HFFc6 (cell line): ENCODE data around the gene PHF21B. TPM values are rescaled to one million over a fixed set of nuclear protein-coding genes. Genes with fewer than 3 reads are reported as not detected.

Source experiments
- DNase-seq: peaks from one replicate; pipeline ENCODE4 v3.0.0-alpha.2; 2018
- H3K27ac Mint-ChIP-seq: 2 replicates; pipeline ENCODE4 v1.8.0; 2020; ENCODE audit warnings: mild to moderate bottlenecking, mixed read lengths
- H3K27me3 Mint-ChIP-seq: 2 replicates; pipeline ENCODE4 v1.8.0; 2021; ENCODE audit warnings: mild to moderate bottlenecking, moderate library complexity, mixed read lengths; ENCODE audit not compliant: insufficient read depth
- H3K36me3 Mint-ChIP-seq: 2 replicates; pipeline ENCODE4 v1.8.0; 2021; ENCODE audit warnings: low read depth, mixed read lengths
- H3K4me1 Mint-ChIP-seq: 2 replicates; pipeline ENCODE4 v1.8.0; 2020; ENCODE audit warnings: low read depth, mixed read lengths
- H3K4me3 Mint-ChIP-seq: 2 replicates; pipeline ENCODE4 v1.8.0; 2020; ENCODE audit warnings: mild to moderate bottlenecking, moderate library complexity, mixed read lengths
- H3K9me3 Mint-ChIP-seq: 2 replicates; pipeline ENCODE4 v1.8.0; 2020; ENCODE audit warnings: mild to moderate bottlenecking, mixed read lengths
- CTCF ChIP-seq: fragments of 200-600 bp; sonication (generic); IDR thresholded peaks from 2 replicates; pipeline ENCODE4 v1.5.0; 2021; ENCODE audit warnings: antibody characterized with exemption, mild to moderate bottlenecking
- total RNA-seq, 6 experiments: library from RNA; stranded (reverse); fragmentation: NEBNext Ultra II Directional; extraction: Animal tissue kit (Norgen Biotek cat#: 25700); gene quantifications; 2 replicates in 1 of 6; 3 replicates in 5 of 6; pipeline ENCODE4 v1.2.3, GENCODE V29; 2021

The PHF21B gene
- total RNA-seq, 6 experiments from 2014 or later, result not detected

- no peak for TF ChIP-seq CTCF
- Mint-ChIP-seq H3K4me3 (no peak overlapping the region), H3K36me3 (no peaks in the 10 kb centered on the region), H3K27ac (no peak overlapping the region), H3K4me1 (no peaks in the 10 kb centered on the region), H3K27me3 (peaks cover 20% of the 10 kb centered on the region), H3K9me3 (no peaks in the 10 kb centered on the region)
- no peak for DNase-seq
Measured at GRCh38 chr22:44940130-44940529, 69.7 kb downstream of the PHF21B start.

- no peak for TF ChIP-seq CTCF
- no peak overlapping the region for H3K27ac Mint-ChIP-seq
- no peak for DNase-seq
- no peaks in the 10 kb centered on the region for H3K36me3 Mint-ChIP-seq
- peaks cover 20% of the 10 kb centered on the region for H3K27me3 Mint-ChIP-seq
- H3K4me3 Mint-ChIP-seq, result no peak overlapping the region
- H3K4me1 Mint-ChIP-seq, result no peaks in the 10 kb centered on the region
- no peaks in the 10 kb centered on the region; the same call in 1 of the 2 replicates for H3K9me3 Mint-ChIP-seq
Measured at GRCh38 chr22:44939451-44939850, 70.4 kb downstream of the PHF21B start.

GRCh38 chr22:44938886-44939285 lies 70.9 kb downstream of the PHF21B start:
- Mint-ChIP-seq H3K36me3 (no peaks in the 10 kb centered on the region), H3K27me3 (peaks cover 23% of the 10 kb centered on the region), H3K27ac (no peak overlapping the region), H3K9me3 (no peaks in the 10 kb centered on the region; the same call in 1 of the 2 replicates), H3K4me1 (no peaks in the 10 kb centered on the region), H3K4me3 (no peak overlapping the region)
- TF ChIP-seq CTCF, result no peak
- no peak for DNase-seq

- H3K27me3 Mint-ChIP-seq, result peaks cover 32% of the 10 kb centered on the region
Measured at GRCh38 chr22:44937216-44937615, 72.6 kb downstream of the PHF21B start.

GRCh38 chr22:44936201-44936600 lies 73.6 kb downstream of the PHF21B start:
- H3K9me3 Mint-ChIP-seq, result no peaks in the 10 kb centered on the region; the same call in 1 of the 2 replicates
- peaks cover 29% of the 10 kb centered on the region for H3K27me3 Mint-ChIP-seq
- TF ChIP-seq CTCF, result no peak
- H3K4me1 Mint-ChIP-seq, result no peaks in the 10 kb centered on the region
- DNase-seq, result no peak
- H3K4me3 Mint-ChIP-seq, result no peak overlapping the region
- H3K27ac Mint-ChIP-seq, result no peak overlapping the region
- H3K36me3 Mint-ChIP-seq, result no peaks in the 10 kb centered on the region

More at GRCh38 chr22:44937216-44937615, 72.6 kb downstream of the PHF21B start:
- no peak for DNase-seq
- no peaks in the 10 kb centered on the region for H3K36me3 Mint-ChIP-seq
- no peak overlapping the region for H3K27ac Mint-ChIP-seq
- no peak for TF ChIP-seq CTCF
- no peak overlapping the region for H3K4me3 Mint-ChIP-seq
- no peaks in the 10 kb centered on the region; the same call in 1 of the 2 replicates for H3K9me3 Mint-ChIP-seq
- no peaks in the 10 kb centered on the region for H3K4me1 Mint-ChIP-seq

- Mint-ChIP-seq H3K4me1 (no peaks in the 10 kb centered on the region), H3K36me3 (no peaks in the 10 kb centered on the region), H3K9me3 (no peaks in the 10 kb centered on the region; the same call in 1 of the 2 replicates), H3K27me3 (peaks cover 28% of the 10 kb centered on the region), H3K4me3 (no peak overlapping the region), H3K27ac (no peak overlapping the region)
- DNase-seq, result no peak
- no peak for TF ChIP-seq CTCF
Measured at GRCh38 chr22:44935724-44936123, 74.1 kb downstream of the PHF21B start.
